Measurements from ENCODE around the gene KRTAP5-5.

KRTAP5-5 gene

DNA sequence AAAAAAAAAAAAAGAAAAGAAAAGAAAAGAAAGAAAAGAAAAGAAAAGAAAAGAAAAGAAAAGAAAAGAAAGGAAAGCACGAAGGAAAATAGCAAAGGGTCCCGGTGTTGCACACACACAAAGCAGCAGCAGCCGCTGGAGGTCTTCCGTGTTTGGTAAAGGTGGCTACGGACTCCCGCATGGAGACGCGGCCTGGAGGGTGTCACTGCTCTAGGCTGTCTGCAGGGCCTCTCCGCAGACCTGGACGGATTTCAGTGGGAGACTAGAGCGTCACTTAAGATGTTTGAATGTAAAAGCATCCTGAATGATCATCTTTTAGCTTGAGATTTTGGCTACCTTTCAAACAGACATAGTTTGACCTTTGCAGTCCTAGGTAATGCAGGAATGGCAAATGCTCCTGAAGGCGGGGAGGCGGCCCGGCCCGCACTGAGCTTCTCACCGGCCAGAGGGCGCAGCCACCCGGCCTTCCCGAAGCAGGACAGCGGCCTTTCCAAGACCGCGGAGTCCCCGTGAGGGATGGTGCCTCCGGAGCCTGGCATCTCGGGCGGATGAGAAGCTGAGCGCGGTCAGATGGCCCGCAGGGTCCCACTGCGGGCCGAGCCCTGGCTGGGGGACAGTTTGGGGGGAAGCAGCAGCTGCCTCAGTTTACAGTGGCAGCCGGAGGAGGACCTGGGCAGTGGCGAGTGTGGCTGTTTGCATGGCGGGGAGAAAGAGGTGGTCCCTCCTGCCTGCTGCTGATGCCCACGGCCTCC, 18.5 kb downstream of the KRTAP5-5 start:
- H3K4me2 ChIP-seq = no peak overlapping the region
- TF ChIP-seq, protein P1, sequence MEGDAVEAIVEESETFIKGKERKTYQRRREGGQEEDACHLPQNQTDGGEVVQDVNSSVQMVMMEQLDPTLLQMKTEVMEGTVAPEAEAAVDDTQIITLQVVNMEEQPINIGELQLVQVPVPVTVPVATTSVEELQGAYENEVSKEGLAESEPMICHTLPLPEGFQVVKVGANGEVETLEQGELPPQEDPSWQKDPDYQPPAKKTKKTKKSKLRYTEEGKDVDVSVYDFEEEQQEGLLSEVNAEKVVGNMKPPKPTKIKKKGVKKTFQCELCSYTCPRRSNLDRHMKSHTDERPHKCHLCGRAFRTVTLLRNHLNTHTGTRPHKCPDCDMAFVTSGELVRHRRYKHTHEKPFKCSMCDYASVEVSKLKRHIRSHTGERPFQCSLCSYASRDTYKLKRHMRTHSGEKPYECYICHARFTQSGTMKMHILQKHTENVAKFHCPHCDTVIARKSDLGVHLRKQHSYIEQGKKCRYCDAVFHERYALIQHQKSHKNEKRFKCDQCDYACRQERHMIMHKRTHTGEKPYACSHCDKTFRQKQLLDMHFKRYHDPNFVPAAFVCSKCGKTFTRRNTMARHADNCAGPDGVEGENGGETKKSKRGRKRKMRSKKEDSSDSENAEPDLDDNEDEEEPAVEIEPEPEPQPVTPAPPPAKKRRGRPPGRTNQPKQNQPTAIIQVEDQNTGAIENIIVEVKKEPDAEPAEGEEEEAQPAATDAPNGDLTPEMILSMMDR (conservative IDR thresholded peaks at IDR 0.05; ENCODE audit: low read depth, low read length) = no peak
- H2AFZ ChIP-seq (ENCODE audit: low read depth) = no peak overlapping the region
- H3K4me1 ChIP-seq (ENCODE audit: low read depth, poor library complexity, severe bottlenecking) = no peaks in the 10 kb centered on the region
- H3K4me3 ChIP-seq (IDR thresholded peaks at IDR 0.05; ENCODE audit: insufficient read depth, low read depth, low read length) = no peak overlapping the region
- no peak overlapping the region for H3K27ac ChIP-seq
- no peaks in the 10 kb centered on the region for H4K20me1 ChIP-seq (ENCODE audit: insufficient read depth)
- no peak overlapping the region for H3K9ac ChIP-seq
- no peaks in the 10 kb centered on the region for H3K36me3 ChIP-seq (ENCODE audit: insufficient read depth)
- H3K79me2 ChIP-seq (ENCODE audit: insufficient read depth, low read depth) = no peaks in the 10 kb centered on the region
- H3K27me3 ChIP-seq (ENCODE audit: insufficient read depth, low read depth) = peaks cover 88% of the 10 kb centered on the region

- Histone ChIP-seq H3K4me1 (ENCODE audit: low read depth, poor library complexity, severe bottlenecking) (no peaks in the 10 kb centered on the region), H3K36me3 (ENCODE audit: insufficient read depth) (no peaks in the 10 kb centered on the region), H3K27ac (no peak overlapping the region), H3K4me3 (IDR thresholded peaks at IDR 0.05; ENCODE audit: insufficient read depth, low read depth, low read length) (no peak overlapping the region), H3K79me2 (ENCODE audit: insufficient read depth, low read depth) (no peaks in the 10 kb centered on the region), H2AFZ (ENCODE audit: low read depth) (no peak overlapping the region), H3K27me3 (ENCODE audit: insufficient read depth, low read depth) (peaks cover 90% of the 10 kb centered on the region), H3K4me2 (no peak overlapping the region), H4K20me1 (ENCODE audit: insufficient read depth) (no peaks in the 10 kb centered on the region), H3K9ac (no peak overlapping the region)
- TF ChIP-seq, protein P1 (conservative IDR thresholded peaks at IDR 0.05; ENCODE audit: low read depth, low read length) = no peak
Observed at GRCh38 chr11:1648653-1649420, 19.3 kb downstream of the KRTAP5-5 start.

GRCh38 chr11:1650034-1650917, 20.7 kb downstream of the KRTAP5-5 start:
- TF ChIP-seq, protein P1 (conservative IDR thresholded peaks at IDR 0.05; ENCODE audit: low read depth, low read length) = no peak
- Histone ChIP-seq H3K79me2 (ENCODE audit: insufficient read depth, low read depth) (no peaks in the 10 kb centered on the region), H3K9ac (no peak overlapping the region), H3K27me3 (ENCODE audit: insufficient read depth, low read depth) (peaks cover 92% of the 10 kb centered on the region), H4K20me1 (ENCODE audit: insufficient read depth) (no peaks in the 10 kb centered on the region), H3K36me3 (ENCODE audit: insufficient read depth) (no peaks in the 10 kb centered on the region), H3K4me2 (no peak overlapping the region), H2AFZ (ENCODE audit: low read depth) (no peak overlapping the region), H3K4me3 (IDR thresholded peaks at IDR 0.05; ENCODE audit: insufficient read depth, low read depth, low read length) (no peak overlapping the region), H3K27ac (no peak overlapping the region), H3K4me1 (ENCODE audit: low read depth, poor library complexity, severe bottlenecking) (no peaks in the 10 kb centered on the region)

GRCh38 chr11:1650918-1651262, 21.3 kb downstream of the KRTAP5-5 start:
- Histone ChIP-seq H3K4me3 (IDR thresholded peaks at IDR 0.05; ENCODE audit: insufficient read depth, low read depth, low read length) (no peak overlapping the region), H3K4me2 (no peak overlapping the region)
- TF ChIP-seq, protein P1 (conservative IDR thresholded peaks at IDR 0.05; ENCODE audit: low read depth, low read length) = no peak

More at GRCh38 chr11:1650918-1651262, 21.3 kb downstream of the KRTAP5-5 start:
- Histone ChIP-seq H3K36me3 (ENCODE audit: insufficient read depth) (no peaks in the 10 kb centered on the region), H3K27ac (no peak overlapping the region), H2AFZ (ENCODE audit: low read depth) (no peak overlapping the region), H3K4me1 (ENCODE audit: low read depth, poor library complexity, severe bottlenecking) (no peaks in the 10 kb centered on the region), H4K20me1 (ENCODE audit: insufficient read depth) (no peaks in the 10 kb centered on the region), H3K79me2 (ENCODE audit: insufficient read depth, low read depth) (no peaks in the 10 kb centered on the region), H3K9ac (no peak overlapping the region), H3K27me3 (ENCODE audit: insufficient read depth, low read depth) (peaks cover 92% of the 10 kb centered on the region)
